ENCODE results near the gene TNF. TPM values are rescaled to one million over a fixed set of nuclear protein-coding genes. Genes with fewer than 3 reads are reported as not detected.

TNF gene
- total RNA-seq, 4 donors from 2014 or later, result 0.65 to 1.5 (median 0.96) TPM; not detected in 1

- TF ChIP-seq, protein P1, sequence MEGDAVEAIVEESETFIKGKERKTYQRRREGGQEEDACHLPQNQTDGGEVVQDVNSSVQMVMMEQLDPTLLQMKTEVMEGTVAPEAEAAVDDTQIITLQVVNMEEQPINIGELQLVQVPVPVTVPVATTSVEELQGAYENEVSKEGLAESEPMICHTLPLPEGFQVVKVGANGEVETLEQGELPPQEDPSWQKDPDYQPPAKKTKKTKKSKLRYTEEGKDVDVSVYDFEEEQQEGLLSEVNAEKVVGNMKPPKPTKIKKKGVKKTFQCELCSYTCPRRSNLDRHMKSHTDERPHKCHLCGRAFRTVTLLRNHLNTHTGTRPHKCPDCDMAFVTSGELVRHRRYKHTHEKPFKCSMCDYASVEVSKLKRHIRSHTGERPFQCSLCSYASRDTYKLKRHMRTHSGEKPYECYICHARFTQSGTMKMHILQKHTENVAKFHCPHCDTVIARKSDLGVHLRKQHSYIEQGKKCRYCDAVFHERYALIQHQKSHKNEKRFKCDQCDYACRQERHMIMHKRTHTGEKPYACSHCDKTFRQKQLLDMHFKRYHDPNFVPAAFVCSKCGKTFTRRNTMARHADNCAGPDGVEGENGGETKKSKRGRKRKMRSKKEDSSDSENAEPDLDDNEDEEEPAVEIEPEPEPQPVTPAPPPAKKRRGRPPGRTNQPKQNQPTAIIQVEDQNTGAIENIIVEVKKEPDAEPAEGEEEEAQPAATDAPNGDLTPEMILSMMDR (IDR thresholded peaks at IDR 0.05), result no peak
- ATAC-seq (ENCODE audit: low FRiP score) (no peak), DNase-seq (ENCODE audit: low spot score) (no peak)
Observed at GRCh38 chr6:31624070-31624469, 48.7 kb downstream of the TNF start.

- TF ChIP-seq, protein P1 (IDR thresholded peaks at IDR 0.05), result no peak
- ATAC-seq (ENCODE audit: low FRiP score) (no peak), DNase-seq (ENCODE audit: low spot score) (no peak)
Observed at GRCh38 chr6:31626952-31627351, 51.6 kb downstream of the TNF start.

DNA sequence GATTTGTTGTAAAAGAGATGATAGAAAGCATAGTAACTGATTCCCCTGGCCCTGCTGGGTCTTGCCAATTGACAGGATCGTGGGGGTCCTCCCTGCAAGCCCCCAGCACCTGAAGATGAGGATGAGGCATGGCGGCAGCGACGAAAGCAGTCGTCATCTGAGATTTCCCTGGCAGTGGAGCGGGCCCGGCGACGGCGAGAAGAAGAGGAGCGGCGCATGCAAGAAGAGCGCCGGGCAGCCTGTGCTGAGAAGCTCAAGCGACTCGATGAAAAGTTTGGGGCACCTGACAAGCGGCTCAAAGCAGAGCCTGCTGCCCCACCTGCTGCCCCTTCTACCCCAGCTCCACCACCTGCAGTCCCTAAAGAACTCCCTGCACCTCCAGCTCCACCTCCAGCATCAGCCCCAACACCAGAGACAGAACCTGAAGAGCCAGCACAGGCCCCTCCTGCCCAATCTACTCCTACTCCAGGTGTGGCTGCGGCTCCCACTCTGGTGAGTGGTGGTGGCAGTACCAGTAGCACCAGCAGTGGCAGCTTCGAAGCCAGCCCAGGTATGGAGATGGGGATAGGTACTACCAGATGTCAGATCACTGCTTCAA is 52.4 kb downstream of the TNF start:
- ATAC-seq (ENCODE audit: low FRiP score), result no peak
- DNase-seq (ENCODE audit: low spot score), result no peak
- TF ChIP-seq, protein P1 (IDR thresholded peaks at IDR 0.05), result no peak

Small RNAs within 50 kb of the gene (small RNA-seq; reads per million reads assigned to genes)
- 7.0 reads per million, percentile 83 among the genes with 10 or more reads in this experiment for gene SNORA38
- 423 reads per million, percentile 98 among the genes with 10 or more reads in this experiment for gene SNORD117
- gene SNORD84, result not detected
- gene UQCRHP1, result not detected

Other genes with a start within 250 kb of the TNF start
- gene HLA-B, start 218.4 kb upstream of the TNF start, total RNA-seq, result 1,000 to 10,000 TPM in 2 of 4 donors, 100 to 1,000 TPM in 2; 719 to 1,698 (median 1,160) TPM
- gene MICA, start 172.0 kb upstream of the TNF start, total RNA-seq, result 10 to 100 TPM; 13.7 to 18.0 (median 16.6) TPM
- 1 to 10 TPM; 3.3 to 5.8 (median 5.8) TPM for gene MICB, start 77.4 kb upstream of the TNF start, total RNA-seq
- gene MCCD1, start 46.6 kb upstream of the TNF start, total RNA-seq, result not detected
- gene DDX39B, start 33.6 kb upstream of the TNF start, total RNA-seq, result 100 to 1,000 TPM; 244 to 322 (median 271) TPM
- 1 to 10 TPM in 2 of 4 donors, under 1 TPM in 1, not detected in 1; 0.74 to 2.6 (median 2.4) TPM for gene ATP6V1G2, start 29.0 kb upstream of the TNF start, total RNA-seq
- 10 to 100 TPM; 11.0 to 21.6 (median 16.3) TPM for gene NFKBIL1, start 28.0 kb upstream of the TNF start, total RNA-seq
- not detected for gene LTA, start 3.3 kb upstream of the TNF start, total RNA-seq
- 1 to 10 TPM in 3 of 4 donors, under 1 TPM in 1; 0.72 to 5.5 (median 1.9) TPM for gene LTB, start 6.9 kb downstream of the TNF start, total RNA-seq
- gene LST1, start 10.7 kb downstream of the TNF start, total RNA-seq, result 10 to 100 TPM; 16.3 to 34.2 (median 19.2) TPM
- gene NCR3, start 17.4 kb downstream of the TNF start, total RNA-seq, result not detected
- 10 to 100 TPM; 57.3 to 95.1 (median 81.8) TPM for gene AIF1, start 39.7 kb downstream of the TNF start, total RNA-seq
- gene PRRC2A, start 45.1 kb downstream of the TNF start, total RNA-seq, result 100 to 1,000 TPM in 1 of 4 donors, 10 to 100 TPM in 3; 44.8 to 111 (median 65.4) TPM
- gene BAG6, start 77.1 kb downstream of the TNF start, total RNA-seq, result 100 to 1,000 TPM; 137 to 231 (median 157) TPM
- gene APOM, start 80.3 kb downstream of the TNF start, total RNA-seq, result 1 to 10 TPM; 2.4 to 5.0 (median 3.6) TPM
- gene C6orf47, start 85.2 kb downstream of the TNF start, total RNA-seq, result 10 to 100 TPM; 16.8 to 24.7 (median 21.2) TPM
- 10 to 100 TPM in 3 of 4 donors, 1 to 10 TPM in 1; 7.1 to 23.6 (median 15.6) TPM for gene GPANK1, start 89.4 kb downstream of the TNF start, total RNA-seq
- 100 to 1,000 TPM; 130 to 202 (median 184) TPM for gene CSNK2B, start 90.5 kb downstream of the TNF start, total RNA-seq
- 10 to 100 TPM in 3 of 4 donors, 1 to 10 TPM in 1; 7.4 to 16.9 (median 11.3) TPM for gene LY6G5B, start 94.4 kb downstream of the TNF start, total RNA-seq
- gene LY6G5C, start 105.5 kb downstream of the TNF start, total RNA-seq, result 1 to 10 TPM in 2 of 4 donors, under 1 TPM in 1, not detected in 1; 0.84 to 4.5 (median 1.3) TPM
- 10 to 100 TPM; 41.8 to 62.8 (median 57.4) TPM for gene ABHD16A, start 127.8 kb downstream of the TNF start, total RNA-seq
- not detected for gene LY6G6F, start 131.3 kb downstream of the TNF start, total RNA-seq
- not detected for gene LY6G6D, start 139.8 kb downstream of the TNF start, total RNA-seq
- gene LY6G6C, start 146.2 kb downstream of the TNF start, total RNA-seq, result under 1 TPM in 1 of 4 donors, not detected in 3; 0.74 TPM
- under 1 TPM in 1 of 4 donors, not detected in 3; 0.84 TPM for gene MPIG6B, start 147.8 kb downstream of the TNF start, total RNA-seq
- gene DDAH2, start 153.7 kb downstream of the TNF start, total RNA-seq, result 100 to 1,000 TPM; 103 to 148 (median 115) TPM
- gene CLIC1, start 161.0 kb downstream of the TNF start, total RNA-seq, result 100 to 1,000 TPM; 244 to 443 (median 336) TPM
- gene MSH5, start 164.4 kb downstream of the TNF start, total RNA-seq, result 10 to 100 TPM in 1 of 4 donors, 1 to 10 TPM in 3; 5.4 to 17.0 (median 7.3) TPM
- gene SAPCD1, start 187.1 kb downstream of the TNF start, total RNA-seq, result not detected
- gene VWA7, start 201.8 kb downstream of the TNF start, total RNA-seq, result 1 to 10 TPM in 1 of 4 donors, under 1 TPM in 2, not detected in 1; 0.36 to 1.6 (median 0.56) TPM
- 10 to 100 TPM; 31.6 to 47.0 (median 34.6) TPM for gene VARS1, start 220.2 kb downstream of the TNF start, total RNA-seq
- gene LSM2, start 231.4 kb downstream of the TNF start, total RNA-seq, result 10 to 100 TPM; 19.8 to 35.1 (median 30.4) TPM
- 1 to 10 TPM in 3 of 4 donors, under 1 TPM in 1; 0.48 to 3.0 (median 1.9) TPM for gene HSPA1L, start 239.7 kb downstream of the TNF start, total RNA-seq
- gene HSPA1A, start 240.0 kb downstream of the TNF start, total RNA-seq, result 1,000 to 10,000 TPM in 1 of 4 donors, 100 to 1,000 TPM in 3; 155 to 1,684 (median 309) TPM